Hepatocyte (in vitro differentiated cells): Measurements from ENCODE around the gene NIPAL3.

Experiments used
- EZH2phosphoT487 ChIP-seq: fragments of 200-600 bp; sonication (generic); IDR thresholded peaks from one replicate; pipeline ENCODE4 v1.6.1; 2018; ENCODE audit warnings: antibody characterized with exemption, mild to moderate bottlenecking, low read depth, moderate library complexity; ENCODE audit not compliant: unreplicated experiment, severe bottlenecking
- TF ChIP-seq, protein P1 (sequence below): fragments of 200-600 bp; sonication (generic); IDR thresholded peaks from 2 replicates; pipeline ENCODE4 v1.5.1; 2016; ENCODE audit warnings: antibody characterized with exemption, mild to moderate bottlenecking; ENCODE audit not compliant: poor library complexity

DNA sequence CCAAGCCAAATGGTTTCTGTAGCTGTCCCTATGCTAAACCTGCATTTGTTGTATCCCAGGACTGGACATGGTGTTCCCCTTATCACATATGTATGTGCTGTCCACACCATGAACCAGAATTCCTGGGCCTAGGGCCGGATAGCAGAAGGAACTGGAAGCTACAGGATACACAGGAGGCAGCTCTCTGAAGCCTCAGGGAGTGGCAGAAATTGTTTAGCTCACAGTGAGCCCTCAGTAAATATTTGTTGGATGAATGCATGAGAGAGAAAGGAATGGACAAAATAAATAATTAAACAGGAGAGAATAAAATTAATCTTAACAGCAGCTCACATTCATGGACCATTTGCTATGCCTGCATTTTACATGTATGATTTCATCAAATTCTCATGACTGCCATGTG, 2.1 kb downstream of the NIPAL3 start:
- TF ChIP-seq, protein P1, sequence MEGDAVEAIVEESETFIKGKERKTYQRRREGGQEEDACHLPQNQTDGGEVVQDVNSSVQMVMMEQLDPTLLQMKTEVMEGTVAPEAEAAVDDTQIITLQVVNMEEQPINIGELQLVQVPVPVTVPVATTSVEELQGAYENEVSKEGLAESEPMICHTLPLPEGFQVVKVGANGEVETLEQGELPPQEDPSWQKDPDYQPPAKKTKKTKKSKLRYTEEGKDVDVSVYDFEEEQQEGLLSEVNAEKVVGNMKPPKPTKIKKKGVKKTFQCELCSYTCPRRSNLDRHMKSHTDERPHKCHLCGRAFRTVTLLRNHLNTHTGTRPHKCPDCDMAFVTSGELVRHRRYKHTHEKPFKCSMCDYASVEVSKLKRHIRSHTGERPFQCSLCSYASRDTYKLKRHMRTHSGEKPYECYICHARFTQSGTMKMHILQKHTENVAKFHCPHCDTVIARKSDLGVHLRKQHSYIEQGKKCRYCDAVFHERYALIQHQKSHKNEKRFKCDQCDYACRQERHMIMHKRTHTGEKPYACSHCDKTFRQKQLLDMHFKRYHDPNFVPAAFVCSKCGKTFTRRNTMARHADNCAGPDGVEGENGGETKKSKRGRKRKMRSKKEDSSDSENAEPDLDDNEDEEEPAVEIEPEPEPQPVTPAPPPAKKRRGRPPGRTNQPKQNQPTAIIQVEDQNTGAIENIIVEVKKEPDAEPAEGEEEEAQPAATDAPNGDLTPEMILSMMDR = no peak
- no peak for TF ChIP-seq EZH2phosphoT487
